Measurements from ENCODE around the gene FSD1.

DNA sequence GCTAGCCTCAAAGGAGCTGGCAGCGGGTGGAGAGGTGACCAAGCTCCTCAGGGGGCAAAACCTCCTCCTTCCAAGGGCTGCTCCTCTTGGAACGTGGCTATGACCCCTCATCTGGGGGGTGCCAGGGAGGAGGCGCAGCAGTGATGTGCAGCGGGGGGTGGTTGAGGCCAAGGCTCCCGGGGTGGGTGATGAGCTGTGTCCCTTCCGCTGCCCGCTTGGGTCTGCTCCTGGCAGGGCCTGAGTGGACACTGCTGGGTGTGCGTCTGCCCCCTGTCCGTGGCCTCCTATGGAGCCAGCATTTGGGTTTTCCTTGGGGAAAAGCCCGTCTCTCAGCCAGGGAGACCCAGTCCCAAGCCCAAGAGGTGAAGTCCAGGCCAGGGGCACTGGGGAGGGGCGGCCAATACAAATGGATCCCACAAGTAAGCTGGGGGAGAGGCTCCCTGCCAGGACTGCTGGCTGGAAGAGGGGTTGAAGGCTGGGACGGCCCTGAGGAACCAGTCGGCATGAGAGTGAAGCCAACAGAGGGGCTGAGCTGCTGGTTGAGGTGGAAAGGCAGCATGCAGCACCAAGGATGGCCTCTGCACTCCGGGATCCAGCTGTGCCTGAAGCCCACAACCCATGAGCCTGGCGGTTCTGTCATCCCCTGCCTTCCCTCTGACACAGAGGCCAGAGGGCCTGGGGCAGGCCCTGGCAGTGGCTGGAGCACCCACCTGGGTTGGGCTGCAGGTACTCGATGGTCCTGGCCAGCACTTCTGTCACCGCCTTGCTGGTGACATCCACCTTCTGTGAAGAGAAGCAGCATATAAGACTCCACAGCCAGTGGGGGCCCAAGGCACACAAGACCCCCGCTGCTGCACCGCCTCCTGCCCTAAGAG is 61.6 kb downstream of the FSD1 start:
- TF ChIP-seq CTCF (IDR thresholded peaks at IDR 0.05) (no peak), POLR2AphosphoS5 (IDR thresholded peaks at IDR 0.05) (no peak), EP300 (IDR thresholded peaks at IDR 0.05) (no peak)
